Astrocyte of the hippocampus (primary cell): ENCODE data around the gene CCNL2.
"Not testable (repeated sequence)": the region's sequence is repeated elsewhere in the genome, so short reads cannot be mapped to it uniquely, and the experiment has no call there.

ENCODE experiments used
- DNase-seq: peaks from one replicate; pipeline ENCODE4 v3.0.0; 2011; ENCODE audit warnings: low read depth, low spot score

CCNL2 gene

GRCh38 chr1:1432274-1432950 lies 33.3 kb upstream of the CCNL2 start:
- no peak for DNase-seq

- DNase-seq = no peak
These were observed 32.7 kb upstream of the CCNL2 start for GRCh38 chr1:1431845-1432273.

- no peak for DNase-seq
These were observed 32.1 kb upstream of the CCNL2 start for GRCh38 chr1:1430992-1431844.

GRCh38 chr1:1430114-1430982 lies 31.2 kb upstream of the CCNL2 start:
- DNase-seq = peak; percentile 87

DNA sequence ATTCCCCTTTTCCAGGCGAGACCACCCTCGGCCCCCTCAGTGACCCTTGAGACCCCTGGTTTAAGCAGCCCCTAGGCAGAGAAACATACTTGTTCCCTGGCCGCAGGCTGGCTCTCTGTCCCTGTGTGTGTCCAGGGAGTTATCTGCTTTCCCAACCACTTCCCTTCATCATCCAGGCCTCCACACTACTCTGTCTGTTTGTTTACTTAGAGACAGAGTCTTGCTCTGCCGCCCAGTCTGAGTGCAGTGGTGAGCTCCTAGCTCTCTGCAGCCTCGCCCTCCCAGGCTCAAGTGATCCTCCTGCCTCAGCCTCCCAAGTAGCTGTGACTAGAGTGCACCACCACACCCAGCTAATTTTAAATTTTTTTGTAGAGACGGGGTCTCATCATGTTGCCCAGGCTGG lies 30.5 kb upstream of the CCNL2 start:
- DNase-seq = no peak

GRCh38 chr1:1428967-1429366 lies 29.8 kb upstream of the CCNL2 start:
- DNase-seq = not testable (repeated sequence)

- DNase-seq = no peak
These were observed 29.0 kb upstream of the CCNL2 start for GRCh38 chr1:1428174-1428573.

GRCh38 chr1:1427820-1428148 lies 28.6 kb upstream of the CCNL2 start:
- DNase-seq = no peak

DNA sequence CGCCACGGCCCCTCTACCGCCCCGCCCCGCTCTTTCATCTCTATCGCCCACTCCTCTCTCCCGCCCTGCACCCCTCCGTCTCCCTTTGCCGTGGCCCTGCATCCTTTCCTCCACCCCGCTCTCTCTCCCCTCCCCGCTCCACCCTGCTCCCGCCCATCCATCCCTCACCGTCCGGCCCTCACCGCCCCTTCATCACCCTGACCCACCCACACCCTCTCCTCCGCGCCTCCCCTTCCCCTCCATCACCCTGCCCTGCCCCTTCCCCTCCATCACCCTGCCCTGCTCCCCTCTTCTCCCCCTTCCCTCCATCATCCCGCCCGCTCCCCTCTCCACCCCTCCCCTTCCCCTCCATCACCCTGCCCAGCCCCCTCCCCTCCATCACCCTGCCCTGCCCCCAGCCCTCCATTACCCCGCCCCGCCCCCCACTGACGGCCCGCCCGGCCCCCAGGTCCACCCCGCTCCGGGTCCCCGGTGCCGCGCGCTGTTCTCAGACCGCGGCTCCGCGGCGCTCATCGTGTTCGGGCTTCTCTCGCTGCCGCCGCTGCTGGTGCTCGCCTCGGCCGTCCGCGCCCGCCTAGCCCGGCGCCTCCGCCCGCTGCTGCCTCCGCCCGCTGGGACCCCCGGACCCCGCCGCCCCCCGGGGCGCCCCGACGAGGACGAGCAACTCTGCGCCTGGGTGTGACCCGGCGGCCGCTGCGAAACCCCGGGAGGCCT lies 28.1 kb upstream of the CCNL2 start:
- peak; percentile 52 for DNase-seq

- DNase-seq = no peak
These were observed 27.5 kb upstream of the CCNL2 start for GRCh38 chr1:1426496-1427105.

- no peak for DNase-seq
These were observed 26.8 kb upstream of the CCNL2 start for GRCh38 chr1:1425753-1426495.

DNA sequence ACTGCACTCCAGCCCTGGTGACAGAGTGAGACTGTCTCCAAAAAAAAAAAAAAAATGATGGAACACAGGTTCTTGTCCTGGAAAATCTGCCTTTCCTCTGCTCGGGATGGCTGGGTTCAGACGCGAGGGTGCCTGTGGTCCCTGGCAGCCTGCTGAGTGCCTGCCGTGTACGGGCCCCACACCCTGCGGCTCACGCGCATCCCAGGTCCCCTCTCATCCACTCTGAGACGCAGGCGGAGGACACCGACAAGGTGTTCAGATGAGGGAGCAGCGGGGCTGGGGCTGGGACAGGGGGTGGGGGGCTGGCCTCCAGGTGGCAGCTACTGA lies 26.3 kb upstream of the CCNL2 start:
- DNase-seq = no peak

- DNase-seq = no peak
These were observed 25.6 kb upstream of the CCNL2 start for GRCh38 chr1:1424707-1425106.

DNA sequence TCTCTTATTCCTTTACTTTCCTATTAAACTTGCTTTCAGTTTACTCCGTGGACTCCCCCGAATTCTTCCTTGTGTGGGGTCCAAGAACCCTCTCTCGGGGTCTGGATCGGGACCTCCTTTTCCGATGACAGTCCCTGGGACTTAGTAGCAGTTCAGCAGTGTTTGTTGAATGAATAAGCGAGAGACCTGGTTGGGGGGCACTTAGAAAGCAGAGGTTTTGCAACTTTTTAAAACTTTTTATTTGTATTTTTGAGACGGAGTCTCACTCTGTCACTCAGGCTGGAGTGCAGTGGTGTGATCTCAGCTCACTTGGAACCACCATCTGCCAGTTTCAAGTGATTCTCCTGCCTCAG lies 24.1 kb upstream of the CCNL2 start:
- DNase-seq = no peak

DNA sequence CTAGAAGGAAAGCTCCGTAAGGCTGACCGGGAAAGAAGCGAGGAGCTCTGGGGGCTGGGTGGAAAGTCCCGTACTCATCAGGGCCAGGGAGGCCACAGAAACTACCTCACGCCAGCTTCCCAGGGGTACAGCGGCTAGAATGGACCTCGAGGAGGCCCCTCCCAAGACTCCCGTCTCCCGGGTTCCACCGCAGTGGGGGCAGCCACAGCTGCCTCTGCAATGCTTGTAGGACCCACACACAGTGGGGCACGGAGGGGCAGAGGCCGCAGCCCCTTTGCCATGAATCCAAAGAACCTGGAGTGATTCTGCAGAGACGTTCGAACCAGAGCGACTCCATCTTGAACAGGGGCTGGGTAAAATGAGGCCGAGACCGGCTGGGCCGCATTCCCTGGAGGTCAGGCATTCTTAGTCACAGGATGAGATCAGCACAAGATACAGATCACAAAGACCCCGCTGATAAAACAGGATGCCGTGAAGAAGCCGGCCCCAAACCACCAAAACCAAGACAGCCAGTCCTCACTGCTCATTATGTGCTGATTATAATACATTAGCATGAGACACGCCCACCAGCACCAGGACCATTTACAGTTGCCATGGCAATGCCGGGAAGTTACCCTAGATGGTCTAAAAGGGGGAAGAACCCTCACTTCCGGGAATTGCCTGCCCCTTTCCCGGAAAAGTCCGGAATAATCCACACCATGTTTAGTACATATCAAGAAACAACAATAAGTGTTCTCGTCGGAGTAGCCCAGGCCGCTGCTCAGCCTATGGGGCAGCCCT lies 23.5 kb upstream of the CCNL2 start:
- DNase-seq = peak; percentile 69

DNA sequence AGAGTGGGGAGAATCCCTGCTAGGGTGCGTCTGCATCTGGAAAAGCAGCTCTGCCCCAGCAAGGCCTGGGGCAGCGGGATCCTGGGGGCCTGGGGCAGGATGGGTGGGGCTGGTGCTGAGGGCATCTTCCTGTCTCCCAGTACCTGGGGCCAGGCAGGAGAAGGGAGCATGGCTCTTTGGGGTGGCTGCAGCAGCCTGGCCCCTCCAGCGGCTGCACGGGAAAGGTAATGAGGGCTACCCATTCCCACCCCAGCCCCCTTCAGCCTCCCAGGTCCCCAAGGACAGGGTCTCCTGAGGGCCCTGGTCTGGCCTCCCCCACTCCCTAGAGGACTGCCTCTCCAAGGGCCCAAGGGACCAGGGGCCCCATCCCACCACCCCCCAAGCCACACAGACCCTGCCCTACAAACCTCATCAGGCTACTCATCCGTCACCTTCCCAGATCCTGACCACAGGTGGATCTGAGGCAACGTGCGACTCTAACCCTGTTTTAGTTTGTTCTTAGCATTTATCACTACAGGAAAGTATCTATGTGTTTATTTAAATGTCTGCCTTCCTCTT lies 22.9 kb upstream of the CCNL2 start:
- DNase-seq = no peak

GRCh38 chr1:1421147-1421906 lies 22.2 kb upstream of the CCNL2 start, which contains the start of gene ANKRD65:
Gene ANKRD65, minus strand, starts transcription at chr1:1421276. Its CDS starts 271 bp downstream, at chr1:1421005.
- no peak for DNase-seq

GRCh38 chr1:1420654-1421141 lies 21.6 kb upstream of the CCNL2 start:
- DNase-seq = no peak
